GM19238 (cell line): ENCODE measurements around the gene SYTL3.

Experiments used
- DNase-seq: peaks from one replicate; pipeline ENCODE4 v3.0.0; 2011; ENCODE audit warnings: low spot score; ENCODE audit not compliant: insufficient read length

Gene SYTL3

DNA sequence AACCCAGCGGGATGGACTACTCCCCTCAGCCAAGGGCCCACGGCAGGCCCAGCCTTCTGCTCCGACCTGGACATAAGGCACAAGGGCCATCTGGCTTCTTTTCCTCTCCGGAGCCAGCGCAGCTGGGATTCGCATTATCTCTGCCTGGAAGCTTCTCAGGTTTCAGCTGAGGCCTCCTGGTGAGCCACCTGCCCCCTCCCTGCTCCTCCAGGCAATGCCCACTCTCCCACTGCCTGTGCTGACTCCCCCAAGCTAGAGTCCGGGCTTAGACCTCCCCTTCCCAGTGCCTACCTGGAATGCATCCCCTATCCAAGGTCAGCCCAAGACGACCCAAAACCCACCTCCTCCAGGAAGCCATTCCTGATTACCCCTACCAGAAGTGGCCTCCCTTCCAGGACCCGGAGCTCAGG lies 108.6 kb downstream of the SYTL3 start:
- no peak for DNase-seq

DNA sequence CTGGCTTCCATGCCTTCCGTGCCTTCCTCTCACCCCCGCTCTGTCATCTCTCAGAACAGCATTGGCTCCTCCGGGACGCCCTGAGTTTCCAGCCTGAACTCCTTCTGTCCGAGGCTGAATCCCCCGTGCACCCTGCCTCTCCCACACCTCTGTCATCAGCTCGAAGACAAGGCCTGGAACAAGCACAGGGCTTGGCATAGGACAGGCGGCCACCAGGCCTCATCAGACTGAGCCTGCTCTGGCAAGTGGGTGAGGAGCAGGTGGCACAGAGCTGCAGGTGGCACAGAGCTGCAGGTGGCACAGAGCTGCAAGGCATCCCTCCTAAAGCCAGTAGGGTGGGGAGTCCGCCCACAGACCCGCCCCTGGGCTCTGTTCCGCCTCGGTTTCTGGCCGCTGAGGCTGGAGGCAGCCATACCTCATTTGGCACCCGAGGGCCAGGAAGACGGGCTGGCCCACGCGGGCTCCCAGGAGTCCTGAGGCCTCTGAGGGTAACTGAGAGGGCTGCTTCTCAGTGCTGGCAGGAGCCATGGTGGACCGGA lies 109.2 kb downstream of the SYTL3 start:
- DNase-seq: no peak

DNA sequence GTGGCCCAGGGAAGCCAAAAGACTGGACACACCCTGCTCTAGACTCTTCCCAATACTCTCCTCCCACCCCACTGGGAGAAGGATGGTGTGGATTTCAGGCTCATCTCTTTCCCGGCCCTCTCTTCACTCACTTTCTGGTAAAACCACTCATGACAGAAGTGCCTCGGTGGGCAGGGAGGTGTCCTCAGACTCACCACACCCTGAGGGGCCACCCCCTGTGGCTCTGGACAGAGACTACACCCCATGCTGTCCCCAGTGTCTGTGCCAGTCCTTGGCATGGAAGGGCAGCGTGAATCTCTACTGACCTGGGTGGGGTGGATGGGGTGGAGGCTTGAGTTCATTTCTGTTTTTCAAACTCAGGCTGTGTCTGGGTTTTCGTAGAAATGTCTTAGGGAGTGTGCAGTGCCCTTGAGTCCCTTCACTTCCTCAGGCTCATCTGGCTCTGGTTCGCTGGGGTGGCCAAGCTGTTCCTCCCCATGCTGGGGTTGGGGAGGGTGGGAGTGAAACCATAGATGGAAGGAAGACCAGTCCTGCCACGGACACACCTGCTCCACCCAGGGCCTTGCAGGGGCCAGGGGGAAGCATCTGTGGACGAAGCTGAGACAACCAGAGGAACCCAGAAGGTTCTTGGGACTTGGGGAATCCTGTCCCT lies 110.2 kb downstream of the SYTL3 start:
- DNase-seq: no peak

DNA sequence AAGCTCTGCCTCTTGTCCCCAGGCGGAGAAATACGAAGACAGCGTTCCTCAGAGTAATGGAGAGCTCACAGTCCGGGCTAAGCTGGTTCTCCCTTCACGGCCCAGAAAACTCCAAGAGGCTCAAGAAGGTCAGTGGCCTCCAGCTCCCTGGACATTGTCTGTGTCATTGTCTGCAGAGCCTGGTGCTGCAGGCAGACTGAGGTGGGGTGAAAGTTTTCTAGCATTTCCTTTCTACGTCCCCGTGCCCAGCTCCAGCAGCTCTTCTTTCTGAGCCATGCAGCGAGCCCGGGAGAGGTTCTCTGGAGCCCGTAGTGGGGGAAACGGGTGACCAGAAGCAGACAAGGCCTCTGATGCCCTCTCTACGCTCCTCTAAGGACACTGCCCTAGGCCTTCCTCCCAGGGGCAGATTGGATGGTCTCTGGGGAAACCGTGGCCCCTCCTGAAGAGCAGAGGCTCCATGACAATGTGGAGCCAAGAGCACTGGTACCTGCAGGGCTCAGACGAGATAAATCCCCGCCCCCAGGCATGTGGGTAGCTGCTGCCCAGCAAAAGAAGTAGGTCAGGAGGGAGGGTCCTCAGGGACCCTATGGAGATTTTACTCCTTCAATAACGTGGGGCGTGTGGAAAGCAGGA lies 110.9 kb downstream of the SYTL3 start:
- DNase-seq: no peak

DNA sequence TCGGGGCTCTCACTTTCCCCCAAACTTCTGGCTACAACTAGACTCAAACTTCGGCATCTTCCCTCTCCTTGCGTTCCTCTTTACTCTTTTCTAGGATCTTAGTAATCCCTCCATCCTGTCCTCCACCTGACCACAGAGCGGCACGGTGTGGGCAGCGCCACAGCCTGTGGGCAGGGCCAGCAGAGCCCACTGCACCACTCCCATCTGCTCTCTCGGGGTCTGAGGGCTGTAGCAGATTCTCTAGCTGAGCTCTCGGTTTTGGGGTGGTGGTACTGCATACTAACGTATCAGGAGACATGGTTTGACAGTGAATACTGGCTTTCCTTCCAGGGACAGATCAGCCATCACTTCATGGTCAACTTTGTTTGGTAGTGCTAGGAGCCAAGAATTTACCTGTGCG lies 111.9 kb downstream of the SYTL3 start:
- no peak for DNase-seq

DNA sequence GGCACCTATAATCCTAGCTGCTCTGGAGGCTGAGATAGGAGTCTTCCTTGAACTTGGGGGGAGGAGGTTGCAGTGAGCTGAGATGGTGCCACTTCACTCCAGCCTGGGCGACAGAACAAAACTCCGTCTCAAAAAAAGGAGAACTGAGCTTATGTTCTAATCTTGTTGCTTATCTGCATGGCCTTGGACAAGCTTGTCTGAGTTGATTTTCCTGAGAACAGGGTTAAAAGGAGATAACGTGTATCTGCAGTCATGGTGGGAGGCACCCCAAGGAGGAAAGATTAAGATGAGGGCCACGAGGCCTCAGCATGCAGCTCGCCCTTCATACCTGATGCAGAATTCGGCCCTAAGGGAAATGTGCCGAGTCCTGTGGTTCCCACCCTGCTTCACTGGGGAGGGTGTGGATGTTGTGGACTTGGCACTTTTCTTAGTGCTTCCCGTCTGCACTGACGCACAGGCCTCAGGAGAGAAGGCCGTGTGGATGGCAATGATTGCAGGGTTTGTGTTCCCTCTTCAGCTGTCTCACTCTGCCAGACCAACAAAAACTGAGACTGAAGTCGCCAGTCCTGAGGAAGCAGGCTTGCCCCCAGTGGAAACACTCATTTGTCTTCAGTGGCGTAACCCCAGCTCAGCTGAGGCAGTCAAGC lies 113.1 kb downstream of the SYTL3 start:
- no peak for DNase-seq

DNA sequence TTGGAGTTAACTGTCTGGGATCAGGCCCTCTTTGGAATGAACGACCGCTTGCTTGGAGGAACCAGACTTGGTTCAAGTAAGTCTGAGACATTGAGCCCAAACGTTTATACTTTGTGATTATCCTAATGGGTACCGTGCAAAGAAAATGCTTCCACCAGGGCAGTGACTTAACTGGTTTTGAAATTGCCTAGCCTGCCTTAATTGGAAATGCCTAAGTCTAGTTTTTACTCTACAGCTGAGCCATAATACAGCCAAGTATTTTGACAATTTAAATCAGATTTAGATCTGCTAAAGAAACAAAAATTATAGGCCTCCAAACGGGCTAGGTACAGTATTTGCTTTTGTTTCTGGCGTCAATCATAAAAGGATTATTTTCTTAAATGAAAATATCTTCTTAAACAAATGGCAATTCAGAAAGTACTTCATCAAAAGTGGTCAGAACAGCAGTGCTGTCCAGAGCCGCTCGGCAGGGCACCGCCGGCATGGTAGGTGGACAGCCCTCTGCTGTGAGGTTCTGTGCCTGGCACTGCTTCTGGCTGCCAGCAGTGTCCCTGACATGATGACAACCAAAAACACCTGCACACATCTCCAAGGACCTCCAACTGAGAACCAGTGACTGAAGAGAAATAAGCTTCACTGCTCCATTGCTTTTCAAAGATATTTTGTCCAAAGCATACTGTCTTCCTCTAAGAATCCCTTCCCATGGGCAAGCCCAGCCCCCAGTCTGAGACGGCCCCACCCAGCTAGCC lies 113.8 kb downstream of the SYTL3 start:
- DNase-seq: no peak

DNA sequence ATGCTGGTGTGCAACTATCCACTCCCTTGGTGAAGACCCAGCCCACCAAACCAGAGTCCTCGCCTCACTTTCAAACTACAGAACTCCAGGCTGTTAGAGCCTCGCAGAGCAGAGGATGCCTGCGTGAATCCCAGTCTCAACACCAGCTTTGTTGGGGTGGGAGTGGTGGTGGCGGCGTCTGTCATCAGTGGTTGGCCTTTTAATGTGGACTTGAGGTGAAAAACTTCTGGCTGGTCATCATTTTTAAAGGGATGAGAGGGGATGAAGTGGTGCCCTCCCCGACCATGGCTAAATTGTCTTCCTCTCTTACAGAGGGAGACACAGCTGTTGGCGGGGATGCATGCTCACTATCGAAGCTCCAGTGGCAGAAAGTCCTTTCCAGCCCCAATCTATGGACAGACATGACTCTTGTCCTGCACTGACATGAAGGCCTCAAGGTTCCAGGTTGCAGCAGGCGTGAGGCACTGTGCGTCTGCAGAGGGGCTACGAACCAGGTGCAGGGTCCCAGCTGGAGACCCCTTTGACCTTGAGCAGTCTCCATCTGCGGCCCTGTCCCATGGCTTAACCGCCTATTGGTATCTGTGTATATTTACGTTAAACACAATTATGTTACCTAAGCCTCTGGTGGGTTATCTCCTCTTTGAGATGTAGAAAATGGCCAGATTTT lies 114.5 kb downstream of the SYTL3 start:
- no peak for DNase-seq

DNA sequence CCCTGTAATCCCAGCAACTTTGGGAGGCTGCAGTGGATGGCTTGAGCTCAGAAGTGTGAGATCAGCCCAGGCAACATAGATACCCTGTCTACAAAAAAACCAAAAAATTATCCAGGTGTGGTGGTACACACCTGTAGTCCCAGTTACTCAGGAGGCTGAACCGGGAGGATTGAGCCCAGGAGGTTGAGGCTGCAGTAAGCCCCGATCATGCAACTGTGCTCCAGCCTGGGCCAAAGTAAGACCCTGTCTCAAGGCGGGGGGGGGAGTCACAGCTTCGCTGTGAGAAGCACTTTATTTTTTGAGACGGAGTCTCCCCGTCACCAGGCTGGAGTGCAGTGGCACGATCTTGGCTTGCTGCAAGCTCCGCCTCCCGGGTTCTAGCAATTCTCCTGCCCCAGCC lies 115.1 kb downstream of the SYTL3 start:
- DNase-seq: no peak

DNA sequence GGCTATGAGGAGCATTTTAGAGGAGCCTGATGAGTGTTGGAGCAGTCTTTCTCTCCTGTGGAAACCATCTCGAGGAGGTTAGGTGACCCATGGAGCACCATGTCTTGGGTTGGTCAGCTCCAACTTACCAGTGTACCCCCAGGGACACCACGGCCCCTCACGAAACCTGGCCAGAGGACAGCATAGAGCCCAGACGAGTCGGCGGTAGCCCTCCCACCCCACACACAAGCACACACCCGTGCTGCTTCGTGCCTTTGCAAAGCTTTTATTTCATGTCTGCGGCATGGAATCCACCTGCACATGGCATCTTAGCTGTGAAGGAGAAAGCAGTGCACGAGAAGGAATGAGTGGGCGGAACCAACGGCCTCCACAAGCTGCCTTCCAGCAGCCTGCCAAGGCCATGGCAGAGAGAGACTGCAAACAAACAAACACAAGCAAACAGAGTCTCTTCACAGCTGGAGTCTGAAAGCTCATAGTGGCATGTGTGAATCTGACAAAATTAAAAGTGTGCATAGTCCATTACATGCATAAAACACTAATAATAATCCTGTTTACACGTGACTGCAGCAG lies 115.7 kb downstream of the SYTL3 start:
- DNase-seq: no peak

DNA sequence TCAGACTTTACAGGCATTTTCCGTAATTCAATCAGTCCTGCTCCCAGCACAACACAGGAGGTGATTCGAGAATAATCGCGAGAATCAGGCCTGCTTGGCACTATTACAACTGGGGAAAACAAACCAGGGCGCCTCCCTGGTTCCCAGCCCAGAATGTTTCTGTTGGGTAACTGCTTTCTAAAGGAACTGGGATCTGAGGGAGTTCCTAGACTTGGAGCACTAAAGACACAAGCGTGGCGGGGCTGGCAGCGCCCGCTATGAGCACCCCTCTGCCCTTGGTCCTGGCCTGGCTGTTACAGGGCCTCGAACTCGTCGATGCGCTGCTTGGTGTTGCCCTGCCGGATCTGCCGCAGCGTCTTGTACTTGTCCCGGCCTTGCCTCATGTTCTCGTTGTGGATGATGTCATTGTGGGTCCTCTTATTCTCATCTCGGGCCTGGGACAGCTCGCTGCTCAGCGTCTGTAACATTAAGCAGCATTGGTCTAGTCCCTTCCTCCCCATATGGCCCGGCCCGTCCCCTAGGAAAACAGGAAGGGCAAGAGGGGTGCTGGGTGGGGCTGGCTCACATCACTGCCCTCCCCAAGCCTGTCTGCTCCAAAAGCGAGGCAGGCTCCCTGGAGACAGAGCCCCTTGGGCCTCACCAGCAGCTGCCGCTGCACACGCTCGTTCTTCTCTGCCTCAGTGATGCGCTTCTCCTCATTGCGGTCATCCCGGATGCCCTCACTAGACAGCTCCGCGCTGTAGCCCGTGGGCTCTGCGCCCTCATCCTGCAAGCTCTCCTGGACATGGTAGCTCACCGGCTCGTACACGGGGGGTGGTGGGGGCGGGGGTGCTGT lies 117.0 kb downstream of the SYTL3 start:
- DNase-seq: no peak

DNA sequence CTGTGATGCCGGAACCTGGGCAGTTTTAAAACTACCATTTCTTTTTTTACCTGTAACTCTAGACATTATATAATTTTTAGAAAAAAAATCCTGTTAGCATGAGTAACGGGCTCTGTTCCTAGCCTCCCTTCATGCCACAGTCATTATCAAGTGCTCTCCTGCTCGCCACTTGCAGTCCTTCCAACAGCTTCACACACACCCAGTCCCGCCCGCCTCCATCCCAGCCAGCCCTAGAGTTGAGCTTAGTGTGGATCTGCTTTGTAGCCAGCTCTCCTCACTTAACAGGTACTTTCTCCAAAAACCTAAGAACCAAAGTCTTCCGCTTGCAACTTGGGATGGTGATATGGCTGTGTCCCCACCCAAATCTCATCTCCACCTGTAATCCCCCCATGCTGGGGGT lies 117.9 kb downstream of the SYTL3 start:
- DNase-seq: no peak

DNA sequence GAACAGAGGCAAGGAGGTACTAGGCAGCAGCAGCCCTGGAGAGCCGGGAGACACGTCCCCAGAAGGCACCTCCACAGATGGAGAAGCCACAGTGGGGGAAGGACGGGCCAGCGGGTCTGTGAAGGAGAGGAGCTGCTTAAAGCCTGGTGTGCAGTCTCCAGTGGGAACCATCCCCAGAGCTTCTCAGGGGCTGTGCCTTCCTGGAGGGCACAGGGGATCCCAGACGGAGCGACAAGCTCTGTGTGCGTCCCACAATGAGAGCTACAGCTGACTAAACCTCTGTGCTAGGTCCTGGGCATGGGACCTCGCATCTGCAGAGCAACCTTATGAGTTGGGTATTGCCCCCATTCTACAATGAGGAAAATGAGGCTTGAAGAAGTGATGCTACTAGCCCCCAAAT lies 118.6 kb downstream of the SYTL3 start:
- no peak for DNase-seq

DNA sequence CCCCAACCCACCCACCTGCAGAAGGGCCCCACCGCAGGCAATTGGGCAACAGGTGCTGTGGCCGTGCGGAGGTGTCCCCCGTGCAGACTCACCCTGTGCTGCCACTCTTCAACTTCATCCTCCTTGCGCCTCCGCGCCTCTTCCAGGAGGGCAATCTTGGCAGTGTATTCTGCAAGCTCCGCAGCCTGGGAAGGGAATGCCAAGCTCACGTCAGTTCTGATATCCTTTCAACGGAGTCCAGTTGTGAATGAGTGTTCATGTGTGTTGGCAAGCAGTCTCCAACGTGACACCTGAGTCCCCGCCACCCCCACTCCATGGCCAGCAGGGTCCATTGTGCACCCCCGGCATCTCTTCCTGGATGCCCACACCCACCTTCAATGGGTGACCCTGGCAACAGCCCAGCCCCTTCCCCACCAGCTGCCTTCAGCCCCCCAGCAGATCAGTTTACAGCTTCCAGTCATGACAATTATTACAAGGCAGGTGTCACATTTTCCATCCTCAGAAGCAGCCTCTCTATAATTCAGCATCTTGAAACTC lies 119.4 kb downstream of the SYTL3 start:
- no peak for DNase-seq

DNA sequence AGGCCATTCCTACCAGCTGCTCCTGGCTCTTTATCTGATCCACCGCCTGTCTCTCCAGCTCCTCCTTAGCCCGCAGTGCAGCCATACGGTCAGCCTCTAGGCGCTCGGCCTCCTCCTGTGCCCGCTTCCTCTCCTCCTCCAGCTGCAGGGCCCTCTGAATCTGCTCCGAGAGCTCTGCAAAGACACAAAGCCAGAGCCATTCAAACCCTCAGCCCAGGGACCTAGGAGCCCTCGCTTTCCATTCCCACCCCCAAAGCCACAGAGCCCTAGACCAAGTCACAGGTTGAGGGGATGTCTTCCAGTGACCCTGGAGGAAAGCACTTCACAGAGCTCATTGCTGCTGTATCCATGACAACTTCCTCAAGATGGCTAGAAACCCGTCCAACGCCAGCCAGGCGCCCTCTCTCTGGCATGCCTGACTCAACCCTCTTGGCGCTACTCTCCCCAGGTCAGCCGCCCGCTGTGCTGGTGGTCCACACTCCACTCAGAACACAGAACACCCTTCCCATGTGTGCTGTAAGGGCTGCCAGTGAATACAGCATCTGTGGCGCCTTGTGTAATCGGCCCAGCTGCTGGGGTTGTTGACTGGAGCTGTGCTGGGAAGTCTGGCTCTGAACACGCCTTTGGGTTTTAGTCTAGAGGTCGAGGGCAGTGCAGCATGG lies 120.0 kb downstream of the SYTL3 start:
- DNase-seq: no peak

DNA sequence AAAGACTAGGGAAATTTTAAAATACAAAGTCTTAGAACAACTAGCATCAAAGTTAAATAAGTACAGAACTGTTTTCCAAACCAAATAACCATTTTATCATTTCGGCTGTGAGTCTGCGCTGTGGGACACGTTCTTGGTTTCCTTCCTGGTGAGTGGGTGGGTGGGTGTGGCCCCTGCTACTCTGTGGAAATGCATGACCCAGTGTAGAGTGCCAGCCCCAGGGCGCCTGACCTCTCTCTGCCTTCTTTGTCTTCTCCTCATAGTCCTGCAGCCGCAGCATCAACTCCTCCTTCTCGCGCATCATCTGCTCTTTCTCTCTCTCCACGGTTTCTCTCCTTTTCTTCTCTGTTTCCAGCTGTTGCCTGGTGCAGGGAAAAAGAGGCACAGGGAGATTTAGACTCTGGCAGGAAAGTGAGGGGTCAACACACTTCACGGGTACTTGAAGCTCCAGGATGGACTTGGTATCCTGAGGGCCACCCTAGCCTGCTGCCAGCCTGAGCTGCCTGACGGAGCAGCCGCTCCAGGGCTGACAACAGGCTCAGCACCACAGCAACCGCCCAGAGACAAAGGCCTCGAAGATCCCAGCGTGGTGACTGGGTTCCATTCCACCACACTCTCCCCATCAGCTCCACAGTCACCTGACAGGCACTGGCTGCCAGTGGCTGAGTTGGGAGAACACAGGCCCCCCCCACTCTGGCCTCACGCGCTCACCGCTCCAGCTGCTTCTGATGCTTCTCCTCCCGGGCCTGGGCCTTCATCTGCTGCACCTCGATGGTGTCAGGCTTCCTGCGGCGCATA lies 120.9 kb downstream of the SYTL3 start:
- no peak for DNase-seq

DNA sequence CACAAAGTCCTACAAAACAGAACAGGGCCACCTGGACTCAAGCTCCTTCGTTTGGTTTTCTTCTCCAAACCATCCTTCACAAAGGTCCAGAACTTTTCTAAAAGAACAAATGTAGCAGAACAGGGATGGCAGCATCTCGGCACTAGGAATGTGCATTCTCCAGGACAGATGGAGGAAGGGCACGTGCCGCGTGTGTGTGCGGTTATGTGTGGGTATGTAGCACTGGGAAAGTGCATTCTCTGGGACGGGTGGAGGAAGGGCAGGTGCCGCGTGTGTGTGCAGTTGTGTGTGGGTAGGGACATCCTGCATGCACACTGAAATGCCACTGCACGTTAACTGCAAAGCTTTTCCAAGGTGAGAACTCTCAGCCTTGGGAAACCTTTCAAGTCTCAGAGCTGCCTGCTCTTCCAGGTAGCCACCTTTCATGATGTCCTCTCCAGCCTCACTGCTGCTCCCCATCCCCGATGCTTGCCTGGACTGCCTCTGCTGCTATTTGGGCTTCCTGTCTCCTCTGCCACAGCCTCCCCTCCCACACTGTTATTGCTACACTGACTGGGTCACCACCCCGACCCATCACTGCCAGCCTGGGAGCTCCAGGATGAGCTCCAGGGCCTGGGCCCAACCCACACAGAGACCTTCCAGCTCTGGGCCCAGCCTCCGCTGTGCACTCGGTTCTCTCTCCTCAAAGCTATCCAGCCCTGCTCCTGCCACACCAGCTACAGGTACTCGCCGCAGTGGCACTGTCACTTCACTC lies 121.7 kb downstream of the SYTL3 start:
- no peak for DNase-seq

DNA sequence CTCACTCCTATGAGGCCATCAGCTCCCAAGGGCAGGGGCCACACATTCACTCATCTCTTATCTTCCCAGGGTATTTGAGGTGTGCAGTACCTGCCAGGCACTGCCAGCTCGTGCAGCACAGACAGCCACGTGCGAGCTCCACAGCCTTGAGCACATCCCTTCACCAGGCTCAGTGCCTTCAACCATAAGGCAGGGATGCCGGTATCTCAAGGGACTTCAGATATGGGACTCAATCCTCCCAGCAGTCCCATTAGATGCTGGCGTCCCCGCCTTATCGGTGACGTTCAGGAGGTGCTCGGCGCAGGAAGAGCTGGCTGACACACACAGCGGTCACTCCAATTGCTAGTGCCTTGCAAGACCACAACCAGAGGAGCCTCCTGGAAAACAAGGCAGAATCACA lies 122.3 kb downstream of the SYTL3 start:
- DNase-seq: no peak
